SK-N-SH (cell line): Measurements from ENCODE around the gene PARVB.

Experiments
- CTCF ChIP-seq: fragments of 200-600 bp; sonication (generic); IDR thresholded peaks from 2 replicates; pipeline ENCODE4 v1.6.1; 2017; ENCODE audit warnings: antibody characterized with exemption, mild to moderate bottlenecking, moderate library complexity
- RXRA ChIP-seq: IDR thresholded peaks from 2 replicates; pipeline ENCODE4 v1.4.0; 2012; ENCODE audit warnings: low read depth, mild to moderate bottlenecking, borderline replicate concordance
- SMC3 ChIP-seq: IDR thresholded peaks from 2 replicates; pipeline ENCODE4 v1.6.1; 2012; ENCODE audit warnings: low read depth, low read length, improper control_type of control experiment
- TCF12 ChIP-seq: IDR thresholded peaks from 2 replicates; pipeline ENCODE4 v1.4.0; 2012
- TEAD4 ChIP-seq: IDR thresholded peaks from 2 replicates; pipeline ENCODE4 v1.4.0; 2012; ENCODE audit warnings: mild to moderate bottlenecking, borderline replicate concordance; ENCODE audit not compliant: insufficient read depth
- TF ChIP-seq, protein P1 (sequence below): IDR thresholded peaks from 2 replicates; pipeline ENCODE4 v1.4.0; 2012; ENCODE audit warnings: low read depth

DNA sequence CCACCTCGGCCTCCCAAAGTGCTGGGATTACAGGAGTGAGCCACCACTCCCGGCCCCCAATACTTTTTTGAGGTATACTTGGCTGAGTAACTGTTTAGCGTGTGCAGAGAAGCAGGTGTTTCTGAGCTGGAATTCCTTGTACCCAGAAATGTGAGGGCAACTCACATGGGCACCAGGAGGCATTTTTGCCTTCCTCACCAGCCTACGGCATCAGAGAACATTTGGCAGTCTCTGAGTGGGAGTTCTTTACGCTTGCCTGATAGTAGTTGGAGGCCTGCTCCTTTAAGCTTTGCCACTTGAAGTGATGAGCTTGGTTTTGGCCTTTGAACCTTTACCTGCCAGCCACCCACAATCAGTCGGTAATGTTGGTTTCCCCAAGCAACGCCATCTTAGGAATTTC, 9.2 kb downstream of the PARVB start:
- TF ChIP-seq RXRA (no peak), TCF12 (no peak), CTCF (no peak), TEAD4 (no peak), SMC3 (no peak)
- TF ChIP-seq, protein P1, sequence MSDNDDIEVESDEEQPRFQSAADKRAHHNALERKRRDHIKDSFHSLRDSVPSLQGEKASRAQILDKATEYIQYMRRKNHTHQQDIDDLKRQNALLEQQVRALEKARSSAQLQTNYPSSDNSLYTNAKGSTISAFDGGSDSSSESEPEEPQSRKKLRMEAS = no peak
